Smooth muscle cell (in vitro differentiated cells): ENCODE measurements around the gene MCC. TPM values are rescaled to one million over a fixed set of nuclear protein-coding genes. Genes with fewer than 3 reads are reported as not detected.
A peak's percentile ranks its signal among the peaks of the same experiment; 100 is the strongest.

Source experiments
- DNase-seq: peaks from one replicate; lab custom pipeline; 2025; ENCODE audit not compliant: unreplicated experiment; lab: John Stamatoyannopoulos, UW
- H2AFZ ChIP-seq: fragments of 200-600 bp; sonication (generic); 2 replicates; pipeline ENCODE4 v1.6.0; 2016; ENCODE audit warnings: antibody characterized with exemption, low read depth, mild to moderate bottlenecking
- H3F3A ChIP-seq: fragments of 200-600 bp; sonication (generic); 2 replicates; pipeline ENCODE4 v1.6.0; 2017; ENCODE audit warnings: antibody characterized with exemption, low read depth
- H3K27ac ChIP-seq: fragments of 200-600 bp; sonication (generic); 2 replicates; pipeline ENCODE4 v1.5.1; 2016; ENCODE audit warnings: low read depth, mild to moderate bottlenecking
- H3K27me3 ChIP-seq: fragments of 200-600 bp; sonication (generic); 2 replicates; pipeline ENCODE4 v1.6.1; 2016; ENCODE audit warnings: low read depth, mild to moderate bottlenecking
- H3K36me3 ChIP-seq: fragments of 200-600 bp; sonication (generic); 2 replicates; pipeline ENCODE4 v1.5.1; 2016; ENCODE audit warnings: low read depth
- H3K4me1 ChIP-seq: fragments of 200-600 bp; sonication (generic); 2 replicates; pipeline ENCODE4 v1.5.1; 2016; ENCODE audit warnings: low read depth
- H3K4me2 ChIP-seq: fragments of 200-600 bp; sonication (generic); 2 replicates; pipeline ENCODE4 v1.6.0; 2016; ENCODE audit warnings: mild to moderate bottlenecking
- H3K4me3 ChIP-seq: fragments of 200-600 bp; sonication (generic); 2 replicates; pipeline ENCODE4 v1.5.1; 2016; ENCODE audit warnings: mild to moderate bottlenecking
- H3K79me2 ChIP-seq: fragments of 200-600 bp; sonication (generic); 2 replicates; pipeline ENCODE4 v1.6.0; 2016; ENCODE audit warnings: low read depth, mild to moderate bottlenecking
- H3K9ac ChIP-seq: fragments of 200-600 bp; sonication (generic); 2 replicates; pipeline ENCODE4 v1.6.0; 2016; ENCODE audit warnings: low read depth
- H3K9me3 ChIP-seq: fragments of 200-600 bp; sonication (generic); replicated peaks from 2 replicates; pipeline ENCODE4 v1.5.1; 2016; ENCODE audit warnings: low read depth
- H4K20me1 ChIP-seq: fragments of 200-600 bp; sonication (generic); 2 replicates; pipeline ENCODE4 v1.6.0; 2016; ENCODE audit warnings: low read depth
- CTCF ChIP-seq: fragments of 200-600 bp; sonication (generic); IDR thresholded peaks from 2 replicates; pipeline ENCODE4 v1.5.1; 2017; ENCODE audit warnings: borderline replicate concordance, mild to moderate bottlenecking, antibody characterized with exemption; ENCODE audit not compliant: insufficient read depth, poor library complexity, severe bottlenecking
- WGBS: methylation state at CpG from one replicate; pipeline ENCODE4 v1.1.7; 2016; ENCODE audit warnings: low lambda C conversion rate; 5-methylcytosine and 5-hydroxymethylcytosine counted together
- polyA plus RNA-seq: library from polyadenylated mRNA; unstranded; fragments of >200 nt; fragmentation: Nextera tagmentation; extraction: Ambion mirVana; gene quantifications from 2 replicates; pipeline ENCODE4 v1.2.1, GENCODE V29; 2016
- total RNA-seq: library from RNA; depleted of rRNA; stranded (reverse); fragments of >200 nt; gene quantifications from 2 replicates; pipeline ENCODE4 v1.2.3, GENCODE V29; 2014

Gene MCC
- total and polyA plus RNA-seq, 2 experiments from 2014 or later: 5.8 to 19.2 TPM

GRCh38 chr5:113042491-113043243 is 445.6 kb downstream of the MCC start:
- Histone ChIP-seq H3K27ac (peak overlapping the region; percentile 51), H3K36me3 (no peaks in the 10 kb centered on the region), H3F3A (peaks cover 6% of the 10 kb centered on the region), H2AFZ (no peak overlapping the region), H3K4me3 (no peak overlapping the region), H3K9ac (no peak overlapping the region), H3K79me2 (no peaks in the 10 kb centered on the region), H3K27me3 (no peaks in the 10 kb centered on the region), H3K9me3 (no peaks in the 10 kb centered on the region), H4K20me1 (no peaks in the 10 kb centered on the region), H3K4me1 (peaks cover 5% of the 10 kb centered on the region), H3K4me2 (peak overlapping the region; percentile 31)
- 46% methylated on average over 4 of the region's 4 CpGs for WGBS
- no peak for TF ChIP-seq CTCF
- no peak for DNase-seq

- Histone ChIP-seq H3K36me3 (no peaks in the 10 kb centered on the region), H4K20me1 (no peaks in the 10 kb centered on the region), H3K4me1 (peaks cover 5% of the 10 kb centered on the region), H3K9me3 (no peaks in the 10 kb centered on the region), H3F3A (peaks cover 6% of the 10 kb centered on the region), H3K79me2 (no peaks in the 10 kb centered on the region), H3K27ac (no peak overlapping the region), H3K27me3 (no peaks in the 10 kb centered on the region), H2AFZ (no peak overlapping the region), H3K4me2 (no peak overlapping the region), H3K9ac (no peak overlapping the region), H3K4me3 (no peak overlapping the region)
- no peak for TF ChIP-seq CTCF
- 58% methylated on average over 6 of the region's 6 CpGs for WGBS
- DNase-seq: no peak
These were observed 447.5 kb downstream of the MCC start for GRCh38 chr5:113040672-113041260.

- Histone ChIP-seq H3K4me2 (no peak overlapping the region), H3K27me3 (no peaks in the 10 kb centered on the region), H3K27ac (no peak overlapping the region), H3K4me3 (no peak overlapping the region), H2AFZ (no peak overlapping the region), H3K9me3 (no peaks in the 10 kb centered on the region), H3K36me3 (no peaks in the 10 kb centered on the region), H3K4me1 (peaks cover 7% of the 10 kb centered on the region), H3K79me2 (no peaks in the 10 kb centered on the region), H3F3A (peaks cover 6% of the 10 kb centered on the region), H4K20me1 (no peaks in the 10 kb centered on the region), H3K9ac (no peak overlapping the region)
- WGBS: 95% methylated on average over 4 of the region's 4 CpGs
- no peak for TF ChIP-seq CTCF
- no peak for DNase-seq
These were observed 448.3 kb downstream of the MCC start for GRCh38 chr5:113039934-113040285.
